ENCODE data around the gene CCDC127.

CCDC127 gene

GRCh38 chr5:157801-158200 lies 60.2 kb downstream of the CCDC127 start:
- no peak for DNase-seq (ENCODE audit: low spot score)
- no peaks in the 10 kb centered on the region for H3K9me3 ChIP-seq (ENCODE audit: severe bottlenecking)
- H3K4me1 ChIP-seq (ENCODE audit: insufficient read depth, poor library complexity, severe bottlenecking) = no peaks in the 10 kb centered on the region
- no peak for ATAC-seq (ENCODE audit: low read depth)
- H3K36me3 ChIP-seq (ENCODE audit: low read depth) = no peaks in the 10 kb centered on the region
- no peak overlapping the region for H3K27ac ChIP-seq (ENCODE audit: poor library complexity, severe bottlenecking)
- H3K27me3 ChIP-seq (ENCODE audit: insufficient read depth, poor library complexity, severe bottlenecking) = peaks cover 6% of the 10 kb centered on the region
- TF ChIP-seq CTCF (IDR thresholded peaks at IDR 0.05; ENCODE audit: poor library complexity, severe bottlenecking) = no peak
- no peak overlapping the region for H3K4me3 ChIP-seq (ENCODE audit: severe bottlenecking)

- Histone ChIP-seq H3K36me3 (ENCODE audit: low read depth) (no peaks in the 10 kb centered on the region), H3K27ac (ENCODE audit: poor library complexity, severe bottlenecking) (no peak overlapping the region), H3K4me3 (ENCODE audit: severe bottlenecking) (no peak overlapping the region), H3K9me3 (ENCODE audit: severe bottlenecking) (no peaks in the 10 kb centered on the region), H3K27me3 (ENCODE audit: insufficient read depth, poor library complexity, severe bottlenecking) (peaks cover 6% of the 10 kb centered on the region), H3K4me1 (ENCODE audit: insufficient read depth, poor library complexity, severe bottlenecking) (no peaks in the 10 kb centered on the region)
- DNase-seq (ENCODE audit: low spot score) (no peak), ATAC-seq (ENCODE audit: low read depth) (no peak)
- TF ChIP-seq CTCF (IDR thresholded peaks at IDR 0.05; ENCODE audit: poor library complexity, severe bottlenecking) = no peak
Measured at GRCh38 chr5:157126-157715, 60.7 kb downstream of the CCDC127 start.

GRCh38 chr5:156411-157072 lies 61.4 kb downstream of the CCDC127 start:
- H3K36me3 ChIP-seq (ENCODE audit: low read depth) = no peaks in the 10 kb centered on the region
- H3K9me3 ChIP-seq (ENCODE audit: severe bottlenecking) = no peaks in the 10 kb centered on the region
- H3K27me3 ChIP-seq (ENCODE audit: insufficient read depth, poor library complexity, severe bottlenecking) = peaks cover 6% of the 10 kb centered on the region
- ATAC-seq (ENCODE audit: low read depth) = no peak
- no peak for DNase-seq (ENCODE audit: low spot score)
- no peak overlapping the region for H3K27ac ChIP-seq (ENCODE audit: poor library complexity, severe bottlenecking)
- TF ChIP-seq CTCF (IDR thresholded peaks at IDR 0.05; ENCODE audit: poor library complexity, severe bottlenecking) = no peak
- no peaks in the 10 kb centered on the region for H3K4me1 ChIP-seq (ENCODE audit: insufficient read depth, poor library complexity, severe bottlenecking)
- no peak overlapping the region for H3K4me3 ChIP-seq (ENCODE audit: severe bottlenecking)

GRCh38 chr5:155651-156410 lies 62.1 kb downstream of the CCDC127 start:
- no peaks in the 10 kb centered on the region for H3K4me1 ChIP-seq (ENCODE audit: insufficient read depth, poor library complexity, severe bottlenecking)
- H3K36me3 ChIP-seq (ENCODE audit: low read depth) = no peaks in the 10 kb centered on the region
- H3K4me3 ChIP-seq (ENCODE audit: severe bottlenecking) = no peak overlapping the region
- no peak for DNase-seq (ENCODE audit: low spot score)
- TF ChIP-seq CTCF (IDR thresholded peaks at IDR 0.05; ENCODE audit: poor library complexity, severe bottlenecking) = no peak
- no peaks in the 10 kb centered on the region for H3K9me3 ChIP-seq (ENCODE audit: severe bottlenecking)
- peaks cover 6% of the 10 kb centered on the region for H3K27me3 ChIP-seq (ENCODE audit: insufficient read depth, poor library complexity, severe bottlenecking)
- ATAC-seq (ENCODE audit: low read depth) = no peak
- no peak overlapping the region for H3K27ac ChIP-seq (ENCODE audit: poor library complexity, severe bottlenecking)

All from RWPE2 (cell line).